GM10266 (cell line): Measurements from ENCODE around the gene GLUL.
A peak's percentile ranks its signal among the peaks of the same experiment; 100 is the strongest.

Experiments
- DNase-seq: peaks from one replicate; pipeline ENCODE4 v3.0.0; 2012; ENCODE audit errors: extremely low spot score
- CTCF ChIP-seq: IDR thresholded peaks from 2 replicates; pipeline ENCODE4 v1.5.1; 2012; ENCODE audit warnings: mild to moderate bottlenecking, low read depth; ENCODE audit not compliant: control insufficient read depth, insufficient read depth; ENCODE audit errors: missing control alignments

The GLUL gene

GRCh38 chr1:182391362-182392049 is at the start of gene GLUL:
GLUL (minus strand) TSS chr1:182391790; CDS start chr1:182388737, 3,053 bp downstream.
- peak; percentile 95 for DNase-seq
- no peak for TF ChIP-seq CTCF

- no peak for DNase-seq
- no peak for TF ChIP-seq CTCF
Observed at GRCh38 chr1:182438326-182438725, 46.7 kb upstream of the GLUL start.

- DNase-seq = no peak
- no peak for TF ChIP-seq CTCF
Observed at GRCh38 chr1:182433580-182433979, 42.0 kb upstream of the GLUL start.

GRCh38 chr1:182431278-182431677 is 39.7 kb upstream of the GLUL start:
- no peak for DNase-seq
- no peak for TF ChIP-seq CTCF

- TF ChIP-seq CTCF = no peak
- DNase-seq = peak; percentile 53
Observed at GRCh38 chr1:182430263-182431068, 38.9 kb upstream of the GLUL start.

GRCh38 chr1:182428043-182428442 is 36.5 kb upstream of the GLUL start:
- DNase-seq = no peak
- TF ChIP-seq CTCF = no peak
